Adrenal gland (tissue), 12 donors: ENCODE measurements around the gene UBE2D3. TPM values are rescaled to one million over a fixed set of nuclear protein-coding genes. Genes with fewer than 3 reads are reported as not detected.

Source experiments
- DNase-seq, 7 donors: peaks; one replicate each; pipeline ENCODE4 v3.0.0-alpha.2; 2019 to 2020
- H3K27ac ChIP-seq, 5 donors: fragments of 200-600 bp; sonication (generic) in 4 of 5; 1 replicate in 3 of 5; 2 replicates in 2 of 5; pipeline versions ENCODE4 v1.5.1 to v1.8.0; 2016 to 2020; ENCODE audit warnings: mild to moderate bottlenecking in 1 of 5
- H3K27me3 ChIP-seq: fragments of 200-600 bp; 2 replicates; pipeline ENCODE4 v1.8.0; 2021
- H3K36me3 ChIP-seq, 2 donors: fragments of 200-600 bp; replicated peaks in 1 of 2; 1 replicate in 1 of 2; 2 replicates in 1 of 2; pipeline versions ENCODE4 v1.5.1 to v1.8.0; 2018 to 2022
- H3K4me1 ChIP-seq, 2 donors: fragments of 200-600 bp; replicated peaks in 1 of 2; 1 replicate in 1 of 2; 2 replicates in 1 of 2; pipeline versions ENCODE4 v1.5.1 to v1.8.0; 2018 to 2021
- H3K4me3 ChIP-seq, 4 donors: fragments of 200-600 bp; sonication (generic) in 3 of 4; one replicate each; pipeline ENCODE4 v1.5.1; 2016 to 2018
- H3K9me3 ChIP-seq, 3 donors: fragments of 200-600 bp; sonication (generic) in 1 of 3; replicated peaks in 1 of 3; 1 replicate in 2 of 3; 2 replicates in 1 of 3; pipeline versions ENCODE4 v1.5.1 to v1.8.0; 2016 to 2021
- CTCF ChIP-seq, 6 experiments: fragments of 450-650 bp in 4 of 6; fragments of 200-600 bp in 2 of 6; sonication (generic) in 1 of 6; IDR thresholded peaks; 1 replicate in 5 of 6; 2 replicates in 1 of 6; pipeline versions ENCODE4 v1.5.1 to v1.8.0; 2016 to 2021; ENCODE audit warnings: antibody characterized with exemption in 6 of 6, mild to moderate bottlenecking in 2 of 6, moderate library complexity in 1 of 6
- POLR2A ChIP-seq, 2 donors: fragments of 450-650 bp; IDR thresholded peaks; one replicate each; pipeline ENCODE4 v1.6.1; 2017; ENCODE audit warnings: antibody characterized with exemption in 2 of 2, mild to moderate bottlenecking in 2 of 2, moderate library complexity in 1 of 2
- WGBS, 4 donors: extraction: QIAGEN DNeasy Blood & Tissue Kit in 2 of 4; methylation state at CpG; one replicate each; pipeline versions ENCODE4 v1.1.5 to v1.1.7; 2013 to 2017; 5-methylcytosine and 5-hydroxymethylcytosine counted together
- intact Hi-C, 2 donors: fragments of 100-400 bp; cut with DNase I; formaldehyde crosslinking; loops; one replicate each; pipeline versions ENCODE4 v1.14.1 to v1.15.0; 2022 to 2023
- polyA plus RNA-seq, 3 donors: library from polyadenylated mRNA; stranded (reverse); fragments of 200-250 nt in 2 of 3; fragments of 350-450 nt in 1 of 3; fragmentation: Illumina TruSeq in 1 of 3; extraction: RNeasy Lipid Tissue Mini Kit (QIAGEN cat#74804) in 1 of 3; gene quantifications; one replicate each; pipeline ENCODE4 v1.2.3, GENCODE V29; 2013 to 2014
- total RNA-seq, 9 donors: library from RNA; depleted of rRNA in 4 of 9; stranded (reverse); fragments of >200 nt in 4 of 9; fragments of 120-200 nt in 1 of 9; fragmentation: NEBNext Ultra II Directional in 1 of 9; extraction: Animal tissue kit (Norgen Biotek cat#: 25700) in 1 of 9; gene quantifications; one replicate each; pipeline versions ENCODE4 v1.1.0 to v1.2.4, GENCODE V29; 2013 to 2023
- donor health status: healthy with polysubstance abuse.
- donor health status: Bipolar disorder and iron deficiency.
- donor health status: DM: yes; HTN: yes; CAD: no.
- donor health status: DM: no; HTN: no; CAD: no.
- donor health status: DM: no; HTN: no; CAD: no.
- donor health status: DM: yes; HTN: yes; CAD: no.

Gene UBE2D3
- total and polyA plus RNA-seq, 12 donors = 178 to 709 (median 398) TPM

GRCh38 chr4:102774254-102774653, 53.1 kb downstream of the UBE2D3 start:
- Histone ChIP-seq H3K9me3 (no peaks in the 10 kb centered on the region), H3K4me3 (no peak overlapping the region), H3K27ac (no peak overlapping the region), H3K4me1 (no peaks in the 10 kb centered on the region), H3K27me3 (no peaks in the 10 kb centered on the region), H3K36me3 (no peaks in the 10 kb centered on the region)
- intact Hi-C loops = loop anchor here in 1 of 2 donors (10.0 kb wide), 1 partner anchor 109 kb away; no protein-coding TSS in a partner anchor
- no peak for DNase-seq
- TF ChIP-seq CTCF (IDR thresholded peaks at IDR 0.05) = no peak
- TF ChIP-seq POLR2A (IDR thresholded peaks at IDR 0.05) = no peak
- 63 to 92% (median 87%) methylated on average over 2 of the region's 2 CpGs for WGBS, 4 donors

- Histone ChIP-seq H3K27me3 (no peaks in the 10 kb centered on the region), H3K27ac (no peak overlapping the region), H3K9me3 (no peaks in the 10 kb centered on the region), H3K36me3 (no peaks in the 10 kb centered on the region), H3K4me1 (no peaks in the 10 kb centered on the region), H3K4me3 (no peak overlapping the region)
- intact Hi-C loops = loop anchor here in 1 of 2 donors (10.0 kb wide), 1 partner anchor 108 kb away; no protein-coding TSS in a partner anchor
- 77 to 78% (median 78%) methylated on average over 4 of the region's 4 CpGs for WGBS, 4 donors
- no peak for DNase-seq
- TF ChIP-seq POLR2A (IDR thresholded peaks at IDR 0.05) (no peak), CTCF (IDR thresholded peaks at IDR 0.05) (no peak)
Measured at GRCh38 chr4:102772738-102773340, 54.5 kb downstream of the UBE2D3 start.

GRCh38 chr4:102764901-102765300, 62.5 kb downstream of the UBE2D3 start:
- DNase-seq = no peak
- intact Hi-C loops = no loop called here
- TF ChIP-seq CTCF (IDR thresholded peaks at IDR 0.05) (no peak), POLR2A (IDR thresholded peaks at IDR 0.05) (no peak)
- Histone ChIP-seq H3K36me3 (no peaks in the 10 kb centered on the region), H3K27me3 (no peaks in the 10 kb centered on the region), H3K4me1 (peaks cover under 1 to 8% of the 10 kb centered on the region in 2 donors), H3K27ac (no peak overlapping the region), H3K9me3 (no peaks in the 10 kb centered on the region), H3K4me3 (no peak overlapping the region)
- WGBS, 4 donors = 86 to 91% (median 88%) methylated on average over 3 of the region's 3 CpGs

- peak overlapping the region in 1 of 5 donors; percentile 72 for H3K27ac ChIP-seq
- no peaks in the 10 kb centered on the region for H3K36me3 ChIP-seq
- 34 to 52% (median 39%) methylated on average over 14 of the region's 14 CpGs for WGBS, 4 donors
- H3K4me1 ChIP-seq = peaks cover 14 to 28% of the 10 kb centered on the region in 2 donors
- TF ChIP-seq POLR2A (IDR thresholded peaks at IDR 0.05) (no peak), CTCF (IDR thresholded peaks at IDR 0.05) (no peak)
- intact Hi-C loops = no loop called here
- peak overlapping the region in 2 of 4 donors; percentile 70 to 95 for H3K4me3 ChIP-seq
- H3K9me3 ChIP-seq = no peaks in the 10 kb centered on the region
- no peaks in the 10 kb centered on the region for H3K27me3 ChIP-seq
- DNase-seq = no peak
Measured at GRCh38 chr4:102761906-102762305, 65.4 kb downstream of the UBE2D3 start.
